Amniotic epithelial cell (primary cell): ENCODE measurements around the gene SCRN2.

Experiments used
- DNase-seq: peaks from one replicate; pipeline ENCODE4 v3.0.0-alpha.2; 2010; ENCODE audit warnings: low read depth

Gene SCRN2

DNA sequence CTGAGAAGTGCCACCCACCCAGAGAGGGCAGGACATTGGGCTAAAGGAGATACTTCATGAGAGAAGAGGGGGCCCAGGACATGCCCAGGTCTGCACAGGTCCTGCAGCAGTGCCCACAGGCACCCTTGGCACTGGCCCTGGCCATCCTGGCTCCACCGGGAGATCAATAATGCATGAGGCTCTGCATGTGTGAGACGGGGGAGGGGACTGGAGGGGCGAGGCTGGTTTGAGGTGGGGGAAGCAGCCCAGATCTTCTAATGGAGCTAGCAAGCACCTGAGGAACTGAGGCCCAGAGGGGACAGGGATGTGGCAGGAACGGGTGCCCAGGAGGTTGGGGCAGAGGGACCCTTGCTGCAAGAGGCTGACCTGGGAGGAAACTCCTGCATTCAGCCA, 20.0 kb downstream of the SCRN2 start:
- no peak for DNase-seq

GRCh38 chr17:47820033-47820789, 20.9 kb downstream of the SCRN2 start:
- no peak for DNase-seq

GRCh38 chr17:47819475-47819874, 21.6 kb downstream of the SCRN2 start:
- DNase-seq: no peak

- DNase-seq: no peak
Measured at GRCh38 chr17:47818002-47818695, 22.9 kb downstream of the SCRN2 start.

DNA sequence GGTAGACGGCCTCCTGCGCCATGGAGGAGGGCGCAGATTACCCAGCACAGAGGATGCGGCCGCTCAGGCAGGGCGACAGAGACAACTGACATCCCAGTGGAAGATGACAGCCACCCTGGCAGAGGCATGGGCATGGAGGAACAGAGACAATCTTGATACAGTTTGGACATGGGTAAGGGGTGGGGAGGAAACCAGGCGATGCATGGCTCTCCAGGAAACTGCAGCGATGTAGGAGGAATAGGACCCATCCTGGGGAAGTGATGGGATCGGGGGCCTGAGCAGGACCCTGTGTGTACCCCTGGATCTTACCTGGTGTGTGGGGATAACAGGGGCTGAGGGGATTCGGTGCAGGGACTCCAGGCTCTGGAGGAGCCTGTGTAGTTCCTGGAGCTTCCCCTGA, 24.1 kb downstream of the SCRN2 start:
- no peak for DNase-seq

DNA sequence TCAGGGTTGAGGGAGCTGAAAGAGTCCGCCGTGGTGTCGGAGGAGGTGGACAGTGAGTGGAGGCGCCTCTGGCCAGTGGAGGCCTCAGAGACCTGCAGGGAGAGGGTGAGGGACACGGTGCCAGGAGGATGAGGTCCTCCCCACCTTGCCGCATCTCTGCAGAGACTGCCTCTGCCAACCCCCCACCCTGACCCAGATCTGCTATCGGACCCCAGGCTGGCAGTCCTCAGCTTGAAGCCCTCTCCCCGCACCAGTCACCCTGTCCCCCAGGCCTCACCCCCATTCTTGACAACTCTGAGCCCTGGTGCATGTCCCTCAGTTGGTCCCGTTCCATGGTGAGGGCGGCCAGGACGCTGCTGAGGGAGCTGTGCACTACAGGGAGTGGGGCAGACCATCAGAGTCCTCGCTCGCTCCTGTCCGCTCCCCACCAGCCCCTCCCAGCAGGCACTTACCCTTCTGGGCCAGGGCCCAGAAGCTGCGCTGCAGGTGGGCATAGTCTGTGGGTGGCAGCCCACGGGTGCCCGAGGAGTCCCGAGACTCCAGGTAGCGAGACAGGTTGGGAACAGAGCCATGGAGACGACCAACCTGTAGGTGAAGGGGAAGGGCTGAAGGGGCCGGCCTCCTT, 24.9 kb downstream of the SCRN2 start:
- DNase-seq: no peak

- no peak for DNase-seq
Measured at GRCh38 chr17:47815106-47815918, 25.8 kb downstream of the SCRN2 start.

- DNase-seq: no peak
Measured at GRCh38 chr17:47813512-47814031, 27.5 kb downstream of the SCRN2 start.

GRCh38 chr17:47813077-47813476, 28.0 kb downstream of the SCRN2 start:
- DNase-seq: no peak

GRCh38 chr17:47812146-47812920, 28.7 kb downstream of the SCRN2 start:
- DNase-seq: no peak

DNA sequence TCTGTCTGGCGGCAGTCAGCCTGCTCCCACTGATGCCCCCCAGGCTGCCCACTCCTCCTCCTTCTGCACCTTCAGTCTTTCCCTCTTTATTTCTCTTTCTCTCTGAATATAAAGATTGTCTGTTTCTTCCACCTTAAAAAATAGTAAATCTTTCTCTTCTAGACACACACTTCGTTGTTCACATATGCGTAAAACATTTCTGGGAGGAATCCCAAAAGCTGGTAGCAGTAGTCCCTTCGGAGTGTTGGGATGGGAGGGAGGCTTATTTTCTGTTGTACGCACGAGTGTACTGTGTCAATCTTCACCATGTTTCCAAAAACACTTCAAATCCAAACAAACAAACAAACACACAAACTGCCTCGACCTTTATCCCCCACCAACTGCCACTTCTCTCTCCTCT, 29.4 kb downstream of the SCRN2 start:
- DNase-seq: no peak

DNA sequence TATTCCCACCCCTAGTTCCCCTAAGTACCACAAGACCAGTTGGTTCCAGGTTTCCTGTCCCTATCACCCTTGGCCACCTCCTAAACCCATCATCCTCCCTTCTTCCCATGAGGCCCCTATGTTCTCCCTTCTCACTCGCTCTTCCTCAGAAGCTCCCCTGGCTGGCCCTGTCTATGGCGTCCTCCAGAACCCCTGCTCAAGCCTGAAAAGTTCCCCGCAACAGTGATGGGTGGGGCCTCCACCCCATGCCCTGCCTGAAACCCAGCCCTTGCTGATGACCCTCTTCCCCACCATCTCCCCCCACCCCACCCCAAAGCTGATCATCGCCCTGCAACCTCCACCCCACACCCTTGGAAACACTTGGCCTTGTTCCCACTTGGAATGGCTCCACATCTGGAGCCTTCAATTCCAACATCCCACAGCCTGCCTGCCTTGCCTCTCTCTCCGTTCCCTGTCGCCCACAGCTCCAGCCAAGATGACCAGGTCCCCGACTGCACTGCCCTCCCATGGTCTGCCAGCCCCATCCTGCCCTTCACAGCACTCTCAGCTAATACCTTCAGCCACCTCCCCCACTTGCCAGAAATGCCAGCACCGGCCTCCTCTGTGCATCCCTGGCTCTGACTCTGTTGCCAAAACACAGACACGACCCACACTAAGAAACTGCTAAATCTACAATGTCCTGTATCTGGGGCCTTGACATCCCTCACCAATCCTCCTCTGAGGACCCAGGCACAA, 30.0 kb downstream of the SCRN2 start:
- DNase-seq: no peak

DNA sequence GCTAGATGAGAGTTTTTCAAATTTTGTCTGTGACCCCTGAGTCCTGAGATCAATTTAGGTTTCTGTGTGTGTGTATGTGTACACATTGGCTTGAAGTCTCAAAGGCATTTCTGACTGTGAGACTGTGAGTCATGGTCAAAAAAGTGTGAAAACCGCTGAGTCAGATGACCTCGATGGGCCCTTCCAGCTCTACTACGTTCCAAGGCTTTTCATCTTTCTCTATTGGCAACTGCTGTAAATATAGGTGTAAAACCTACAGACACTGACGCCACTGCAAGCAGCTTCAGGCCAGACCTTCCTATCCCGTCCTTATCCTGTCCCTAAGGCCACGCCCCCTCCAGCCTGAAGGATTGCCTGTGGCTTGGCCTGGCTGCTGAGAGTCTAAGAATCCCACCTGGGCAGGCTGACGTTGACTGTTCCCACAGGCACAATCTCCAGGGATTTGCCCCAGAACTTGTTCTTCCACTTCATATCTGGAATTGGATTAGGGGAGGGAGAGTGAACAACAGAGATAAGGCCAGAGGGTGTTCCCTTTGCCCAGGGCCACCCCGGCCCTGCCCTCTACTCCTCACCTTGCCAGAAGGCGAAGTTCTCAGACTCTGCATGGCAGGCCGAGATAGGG, 30.8 kb downstream of the SCRN2 start:
- peak; percentile 86 for DNase-seq

DNA sequence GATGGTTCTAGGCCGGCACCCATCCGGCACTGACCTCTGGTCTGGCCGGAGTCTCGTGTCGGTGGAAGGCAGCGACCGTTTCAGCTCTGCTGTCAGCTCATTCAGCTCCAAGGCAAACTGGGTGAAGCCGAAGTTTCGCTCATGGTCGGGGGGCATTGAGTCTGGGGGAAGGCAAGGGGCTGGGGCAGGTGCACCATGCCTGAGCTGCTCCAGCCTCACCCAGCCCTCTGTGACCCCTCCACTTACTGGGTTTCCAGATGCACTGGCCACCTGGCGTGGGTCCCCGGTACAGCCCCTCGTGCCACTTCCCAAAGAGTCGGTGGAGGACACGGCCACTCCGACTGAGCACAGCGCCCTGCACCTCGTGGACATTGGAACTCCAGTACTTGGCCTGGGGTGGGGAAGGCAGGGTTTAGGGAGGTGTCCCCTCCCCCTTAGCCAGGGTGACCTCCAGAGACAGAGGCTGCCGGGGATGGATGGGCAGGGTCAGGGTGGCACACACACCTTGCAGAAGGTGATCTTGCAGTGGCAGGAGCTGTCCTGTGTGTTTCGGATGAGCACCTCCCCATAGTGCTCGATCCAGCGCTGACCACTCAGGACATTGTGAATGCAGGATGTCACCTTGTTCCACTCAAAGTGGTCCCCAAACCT, 32.1 kb downstream of the SCRN2 start:
- DNase-seq: no peak

DNA sequence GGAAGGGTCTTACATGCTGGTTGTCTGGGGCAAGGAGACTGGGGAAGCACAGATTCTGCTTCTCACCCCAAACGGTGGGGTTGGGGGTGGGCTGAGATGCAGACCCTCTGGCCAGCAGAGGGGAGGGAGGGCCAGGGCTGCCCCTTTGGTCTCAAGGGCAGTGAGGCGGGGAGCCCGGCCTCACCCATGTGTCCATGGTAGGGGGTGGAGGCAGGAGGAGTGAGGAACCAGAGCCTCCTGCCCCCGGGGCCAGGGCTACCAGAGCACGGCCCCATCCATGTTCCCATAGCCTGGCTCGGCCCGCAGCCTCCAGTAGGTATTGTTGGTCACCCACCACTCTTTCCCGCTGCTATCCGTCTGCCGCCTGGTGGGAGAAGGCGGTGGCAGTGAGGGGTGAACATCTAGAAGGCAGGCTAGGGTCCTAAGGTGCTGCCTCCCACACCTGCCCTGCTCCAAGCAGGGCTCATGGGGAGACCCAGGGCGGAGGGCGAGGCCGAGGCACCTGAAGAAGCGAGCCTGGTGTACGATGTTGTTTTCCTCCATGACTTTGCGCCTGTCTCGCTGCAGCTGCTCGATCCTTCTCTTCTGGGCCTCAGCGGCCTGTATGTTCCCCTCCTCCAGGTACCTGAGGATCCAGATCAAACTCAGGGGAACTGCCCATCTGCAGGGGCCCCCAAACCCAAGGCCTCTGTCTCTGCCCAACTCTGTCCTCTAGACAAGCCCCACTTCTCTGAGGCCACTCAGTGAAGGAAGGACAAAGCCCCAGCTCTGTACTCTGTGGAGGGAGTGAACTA, 32.8 kb downstream of the SCRN2 start:
- DNase-seq: no peak

DNA sequence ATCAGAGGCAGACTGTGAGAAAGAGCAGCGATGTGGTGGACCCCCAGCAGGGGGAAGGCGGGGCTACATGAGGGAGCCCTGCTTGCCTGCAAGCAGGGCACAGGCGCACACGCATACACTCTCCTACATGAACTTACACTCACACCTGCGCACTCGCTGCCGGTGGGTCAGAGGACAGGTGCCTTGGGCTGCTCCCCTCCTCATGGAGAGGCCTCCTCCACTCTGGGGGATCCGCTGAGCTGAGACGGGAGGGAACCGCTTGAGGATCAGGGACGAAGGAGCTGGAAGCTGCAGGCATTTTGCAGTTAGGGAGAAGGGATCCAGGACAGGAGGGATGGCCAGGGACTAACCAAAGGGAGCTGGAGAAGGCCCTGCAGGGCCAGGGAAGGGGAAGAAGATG, 33.7 kb downstream of the SCRN2 start:
- DNase-seq: no peak

DNA sequence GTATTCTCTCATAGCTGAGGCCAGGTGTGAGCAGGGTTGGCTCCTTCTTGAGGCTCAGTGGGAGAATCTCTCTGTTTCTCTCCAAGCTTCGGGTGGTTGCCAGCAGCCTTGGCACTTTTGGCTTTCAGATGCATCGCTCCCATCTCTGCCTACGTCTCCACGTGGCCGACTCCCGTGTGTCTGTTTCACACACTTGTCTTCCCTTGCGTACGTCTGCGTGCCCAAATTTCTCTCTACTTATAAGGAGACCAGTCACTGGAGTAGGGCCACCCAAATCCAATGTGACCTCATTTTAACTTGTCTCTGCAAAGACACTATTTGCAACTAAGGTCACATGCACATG, 34.2 kb downstream of the SCRN2 start:
- DNase-seq: no peak

- DNase-seq: no peak
Measured at GRCh38 chr17:47806026-47806912, 34.8 kb downstream of the SCRN2 start.
